ENCODE measurements around the gene NR3C2. TPM values are rescaled to one million over a fixed set of nuclear protein-coding genes. Genes with fewer than 3 reads are reported as not detected.

NR3C2 gene
- total RNA-seq, 2 experiments from 2014 or later: 2.0 to 5.2 TPM

DNA sequence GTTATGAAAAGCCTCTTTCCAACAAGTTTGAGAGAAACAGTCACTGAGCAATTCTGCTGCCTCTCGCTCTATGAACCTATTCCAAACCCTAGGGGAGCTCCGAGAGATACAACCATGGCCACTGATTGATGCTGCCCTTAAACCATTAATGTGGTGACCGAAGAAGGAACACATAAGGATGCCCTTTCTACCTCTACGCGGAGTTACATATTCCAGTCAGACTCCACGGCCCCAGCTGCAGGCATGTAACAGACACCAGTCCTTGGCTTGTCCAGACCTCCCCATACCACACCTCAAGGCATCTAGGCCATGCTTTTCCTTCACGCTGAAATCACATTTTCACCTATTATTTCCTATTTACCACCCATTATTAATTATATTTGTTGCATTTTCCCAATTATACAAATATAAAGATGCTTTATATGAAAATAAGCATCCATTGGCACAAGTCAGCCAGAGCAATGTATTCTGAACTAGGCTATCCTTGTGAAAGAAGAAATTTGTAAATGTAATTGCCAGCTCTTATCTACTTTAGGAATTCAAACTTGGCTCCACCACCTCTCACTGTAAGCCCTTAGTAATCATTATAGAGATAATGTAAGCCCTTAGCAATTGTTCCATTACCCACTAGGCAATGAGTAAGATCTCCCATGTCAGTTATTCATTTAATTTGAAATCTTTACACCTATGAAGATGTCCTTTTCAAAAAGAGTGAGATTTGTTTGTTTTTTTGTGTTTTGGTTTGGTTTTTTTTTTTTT is 338.4 kb downstream of the NR3C2 start:
- intact Hi-C loops (cut with micrococcal nuclease; ENCODE audit: unreplicated experiment): no loop called here
- no peaks in the 10 kb centered on the region for H3K9me3 ChIP-seq (ENCODE audit: low read length)
- DNase-seq (ENCODE audit: low spot score): no peak
- H3K4me2 ChIP-seq (ENCODE audit: low read length): no peak overlapping the region
- H3K4me3 ChIP-seq (ENCODE audit: low read depth, low read length, poor library complexity, severe bottlenecking): no peak overlapping the region
- H4K20me1 ChIP-seq (ENCODE audit: insufficient read depth, low read length): no peaks in the 10 kb centered on the region
- no TSS peak for BruUV-seq (replicated peaks)
- no peak for TF ChIP-seq EZH2phosphoT487 (IDR thresholded peaks at IDR 0.05; ENCODE audit: borderline replicate concordance, low read depth, low read length)
- TF ChIP-seq, protein P1, sequence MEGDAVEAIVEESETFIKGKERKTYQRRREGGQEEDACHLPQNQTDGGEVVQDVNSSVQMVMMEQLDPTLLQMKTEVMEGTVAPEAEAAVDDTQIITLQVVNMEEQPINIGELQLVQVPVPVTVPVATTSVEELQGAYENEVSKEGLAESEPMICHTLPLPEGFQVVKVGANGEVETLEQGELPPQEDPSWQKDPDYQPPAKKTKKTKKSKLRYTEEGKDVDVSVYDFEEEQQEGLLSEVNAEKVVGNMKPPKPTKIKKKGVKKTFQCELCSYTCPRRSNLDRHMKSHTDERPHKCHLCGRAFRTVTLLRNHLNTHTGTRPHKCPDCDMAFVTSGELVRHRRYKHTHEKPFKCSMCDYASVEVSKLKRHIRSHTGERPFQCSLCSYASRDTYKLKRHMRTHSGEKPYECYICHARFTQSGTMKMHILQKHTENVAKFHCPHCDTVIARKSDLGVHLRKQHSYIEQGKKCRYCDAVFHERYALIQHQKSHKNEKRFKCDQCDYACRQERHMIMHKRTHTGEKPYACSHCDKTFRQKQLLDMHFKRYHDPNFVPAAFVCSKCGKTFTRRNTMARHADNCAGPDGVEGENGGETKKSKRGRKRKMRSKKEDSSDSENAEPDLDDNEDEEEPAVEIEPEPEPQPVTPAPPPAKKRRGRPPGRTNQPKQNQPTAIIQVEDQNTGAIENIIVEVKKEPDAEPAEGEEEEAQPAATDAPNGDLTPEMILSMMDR (conservative IDR thresholded peaks at IDR 0.05; ENCODE audit: low read length): no peak
- H3K9me2 ChIP-seq (ENCODE audit: insufficient read depth, low read length): no peaks in the 10 kb centered on the region
- H3K27ac ChIP-seq (ENCODE audit: low read depth, low read length, poor library complexity, severe bottlenecking): no peak overlapping the region
- no peaks in the 10 kb centered on the region for H3K79me2 ChIP-seq (ENCODE audit: insufficient read depth, low read depth, low read length)
- H3K4me1 ChIP-seq (ENCODE audit: insufficient read depth, low read length, poor library complexity, severe bottlenecking): no peaks in the 10 kb centered on the region
- ChIA-PET CTCF (ENCODE audit: unreplicated experiment) (no interaction called here), POLR2A (interaction anchor here (0.6 kb wide), 1 partner anchor 1334 kb away, joined by 3 read pairs; no protein-coding TSS in a partner anchor)
- H2AFZ ChIP-seq (ENCODE audit: low read length): no peak overlapping the region
- no peaks in the 10 kb centered on the region for H3K36me3 ChIP-seq (ENCODE audit: insufficient read depth, low read length)

DNA sequence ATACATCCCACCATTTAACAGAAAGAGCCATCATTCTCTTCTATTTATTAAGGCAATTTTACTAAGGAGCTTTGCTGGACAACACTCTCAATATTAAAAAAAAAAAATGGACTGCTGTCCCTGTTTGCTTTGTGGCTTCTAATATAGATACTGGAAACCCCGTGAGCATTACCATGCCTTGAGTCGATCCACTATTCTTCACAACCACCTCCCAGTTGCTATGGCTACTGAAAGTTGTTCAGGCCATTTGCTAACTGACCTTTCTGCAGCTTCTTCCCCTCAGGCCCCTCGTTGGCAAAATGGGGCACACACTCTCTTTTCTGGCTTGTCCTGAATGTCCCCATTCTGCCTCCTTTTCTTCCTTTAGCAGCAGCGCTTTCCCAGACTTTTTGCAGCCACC is 340.4 kb downstream of the NR3C2 start:
- BruUV-seq (replicated peaks): no TSS peak
- POLR2A ChIA-PET: interaction anchor here (1.0 kb wide), 1 partner anchor 15 kb away, joined by 3 read pairs; no protein-coding TSS in a partner anchor
- Histone ChIP-seq H3K9me2 (ENCODE audit: insufficient read depth, low read length) (no peaks in the 10 kb centered on the region), H3K79me2 (ENCODE audit: insufficient read depth, low read depth, low read length) (no peaks in the 10 kb centered on the region), H3K9me3 (ENCODE audit: low read length) (no peaks in the 10 kb centered on the region), H3K4me1 (ENCODE audit: insufficient read depth, low read length, poor library complexity, severe bottlenecking) (no peaks in the 10 kb centered on the region), H3K4me3 (ENCODE audit: low read depth, low read length, poor library complexity, severe bottlenecking) (no peak overlapping the region), H2AFZ (ENCODE audit: low read length) (no peak overlapping the region), H4K20me1 (ENCODE audit: insufficient read depth, low read length) (no peaks in the 10 kb centered on the region), H3K27ac (ENCODE audit: low read depth, low read length, poor library complexity, severe bottlenecking) (no peak overlapping the region), H3K4me2 (ENCODE audit: low read length) (no peak overlapping the region), H3K36me3 (ENCODE audit: insufficient read depth, low read length) (no peaks in the 10 kb centered on the region)
- CTCF ChIA-PET (ENCODE audit: unreplicated experiment): no interaction called here
- no peak for TF ChIP-seq EZH2phosphoT487 (IDR thresholded peaks at IDR 0.05; ENCODE audit: borderline replicate concordance, low read depth, low read length)
- TF ChIP-seq, protein P1 (conservative IDR thresholded peaks at IDR 0.05; ENCODE audit: low read length): no peak
- no peak for DNase-seq (ENCODE audit: low spot score)
- intact Hi-C loops (cut with micrococcal nuclease; ENCODE audit: unreplicated experiment): no loop called here

GRCh38 chr4:148101235-148101634 is 341.0 kb downstream of the NR3C2 start:
- POLR2A ChIA-PET: interaction anchor here (1.0 kb wide), 1 partner anchor 15 kb away, joined by 3 read pairs; no protein-coding TSS in a partner anchor
- CTCF ChIA-PET (ENCODE audit: unreplicated experiment): no interaction called here

More at GRCh38 chr4:148101235-148101634, 341.0 kb downstream of the NR3C2 start:
- intact Hi-C loops (cut with micrococcal nuclease; ENCODE audit: unreplicated experiment): no loop called here
- H3K4me1 ChIP-seq (ENCODE audit: insufficient read depth, low read length, poor library complexity, severe bottlenecking): no peaks in the 10 kb centered on the region
- H4K20me1 ChIP-seq (ENCODE audit: insufficient read depth, low read length): no peaks in the 10 kb centered on the region
- no peaks in the 10 kb centered on the region for H3K9me2 ChIP-seq (ENCODE audit: insufficient read depth, low read length)
- DNase-seq (ENCODE audit: low spot score): no peak
- no peaks in the 10 kb centered on the region for H3K9me3 ChIP-seq (ENCODE audit: low read length)
- H3K27ac ChIP-seq (ENCODE audit: low read depth, low read length, poor library complexity, severe bottlenecking): no peak overlapping the region
- H3K79me2 ChIP-seq (ENCODE audit: insufficient read depth, low read depth, low read length): no peaks in the 10 kb centered on the region
- no peak for TF ChIP-seq EZH2phosphoT487 (IDR thresholded peaks at IDR 0.05; ENCODE audit: borderline replicate concordance, low read depth, low read length)
- TF ChIP-seq, protein P1 (conservative IDR thresholded peaks at IDR 0.05; ENCODE audit: low read length): no peak
- no peak overlapping the region for H3K4me2 ChIP-seq (ENCODE audit: low read length)
- BruUV-seq (replicated peaks): no TSS peak
- H3K36me3 ChIP-seq (ENCODE audit: insufficient read depth, low read length): no peaks in the 10 kb centered on the region
- H3K4me3 ChIP-seq (ENCODE audit: low read depth, low read length, poor library complexity, severe bottlenecking): no peak overlapping the region
- no peak overlapping the region for H2AFZ ChIP-seq (ENCODE audit: low read length)

Measured in OCI-LY7 (cell line).